ENCODE data around the gene ZNF414. TPM values are rescaled to one million over a fixed set of nuclear protein-coding genes. Genes with fewer than 3 reads are reported as not detected.

The ZNF414 gene
- total RNA-seq, 2 donors from 2014 or later: 6.5 to 10.6 TPM

DNA sequence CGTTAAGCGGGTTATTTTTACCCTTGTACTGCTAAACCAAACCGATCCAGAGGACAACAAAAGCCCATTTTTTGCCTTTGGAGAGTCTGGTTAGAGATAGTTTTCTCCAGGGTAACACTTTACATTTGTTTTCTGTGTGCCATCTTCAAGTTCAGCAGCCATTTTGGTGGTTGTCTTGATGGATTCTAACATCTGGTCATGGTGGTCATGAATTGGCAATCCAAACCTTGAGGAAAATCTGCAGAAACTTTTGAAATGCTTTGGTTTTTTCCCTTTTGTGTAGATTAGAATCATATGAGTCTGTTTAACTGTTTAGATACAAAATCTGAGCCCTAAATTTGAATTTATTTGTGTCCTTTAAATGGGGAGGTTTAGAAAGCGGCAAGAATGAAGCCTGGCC, 52.6 kb downstream of the ZNF414 start:
- Histone ChIP-seq H3K36me3 (peaks cover 32% of the 10 kb centered on the region), H3K4me1 (ENCODE audit: control insufficient read depth in 1 of 2, low read depth in 2 of 2) (peaks cover 29 to 59% of the 10 kb centered on the region in 2 donors), H3K27ac (no peak overlapping the region), H3K4me3 (no peak overlapping the region), H3K27me3 (replicated peaks; ENCODE audit: insufficient read depth) (no peaks in the 10 kb centered on the region), H3K9me3 (no peaks in the 10 kb centered on the region)
- no peak for ATAC-seq (ENCODE audit: insufficient number of reproducible peaks, low FRiP score, low read depth)
- TF ChIP-seq, protein P1, sequence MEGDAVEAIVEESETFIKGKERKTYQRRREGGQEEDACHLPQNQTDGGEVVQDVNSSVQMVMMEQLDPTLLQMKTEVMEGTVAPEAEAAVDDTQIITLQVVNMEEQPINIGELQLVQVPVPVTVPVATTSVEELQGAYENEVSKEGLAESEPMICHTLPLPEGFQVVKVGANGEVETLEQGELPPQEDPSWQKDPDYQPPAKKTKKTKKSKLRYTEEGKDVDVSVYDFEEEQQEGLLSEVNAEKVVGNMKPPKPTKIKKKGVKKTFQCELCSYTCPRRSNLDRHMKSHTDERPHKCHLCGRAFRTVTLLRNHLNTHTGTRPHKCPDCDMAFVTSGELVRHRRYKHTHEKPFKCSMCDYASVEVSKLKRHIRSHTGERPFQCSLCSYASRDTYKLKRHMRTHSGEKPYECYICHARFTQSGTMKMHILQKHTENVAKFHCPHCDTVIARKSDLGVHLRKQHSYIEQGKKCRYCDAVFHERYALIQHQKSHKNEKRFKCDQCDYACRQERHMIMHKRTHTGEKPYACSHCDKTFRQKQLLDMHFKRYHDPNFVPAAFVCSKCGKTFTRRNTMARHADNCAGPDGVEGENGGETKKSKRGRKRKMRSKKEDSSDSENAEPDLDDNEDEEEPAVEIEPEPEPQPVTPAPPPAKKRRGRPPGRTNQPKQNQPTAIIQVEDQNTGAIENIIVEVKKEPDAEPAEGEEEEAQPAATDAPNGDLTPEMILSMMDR (IDR thresholded peaks at IDR 0.05): no peak
- DNase-seq (ENCODE audit: low spot score): no peak

DNA sequence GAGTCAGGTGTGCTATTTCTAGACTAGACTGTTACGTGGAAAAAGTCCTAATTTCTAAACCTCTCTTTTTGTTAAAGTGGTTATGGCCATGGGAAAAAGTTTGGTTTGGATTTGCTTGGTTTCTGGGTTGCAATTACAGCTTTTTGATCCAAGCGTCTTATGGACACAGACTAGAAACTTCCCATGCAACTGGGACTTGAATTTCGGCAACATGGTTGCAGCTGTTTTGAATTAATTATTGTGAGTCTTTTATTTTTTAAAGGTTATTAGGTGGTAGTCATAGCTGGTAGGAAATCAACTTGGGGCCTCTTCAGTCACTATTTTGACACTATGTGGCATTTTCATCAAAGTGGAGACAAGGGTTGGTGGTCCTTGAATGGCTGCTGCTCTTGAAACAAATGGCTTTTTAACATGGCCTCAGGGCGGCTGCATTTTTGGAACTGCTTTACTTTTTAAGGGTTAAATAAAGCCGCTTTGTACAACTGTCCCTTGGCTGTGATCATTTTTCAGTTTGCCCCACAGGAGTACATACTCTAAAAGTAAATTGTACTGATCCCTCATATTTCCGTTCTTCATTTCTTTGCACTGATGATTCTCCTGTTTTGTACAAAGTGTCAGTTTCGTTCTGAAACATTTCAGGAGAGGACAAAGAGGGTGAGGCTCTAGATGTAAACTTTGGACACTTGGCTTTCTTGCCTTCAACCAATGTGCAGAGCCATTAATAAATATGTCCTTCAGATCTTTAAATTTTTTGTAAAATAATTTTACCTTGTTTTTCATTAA, 53.3 kb downstream of the ZNF414 start:
- Histone ChIP-seq H3K27ac (peak overlapping the region; percentile 60 to 63), H3K27me3 (replicated peaks; ENCODE audit: insufficient read depth) (no peaks in the 10 kb centered on the region), H3K4me1 (ENCODE audit: control insufficient read depth in 1 of 2, low read depth in 2 of 2) (peaks cover 29 to 64% of the 10 kb centered on the region in 2 donors), H3K4me3 (peak overlapping the region; percentile 29), H3K36me3 (peaks cover 31% of the 10 kb centered on the region), H3K9me3 (no peaks in the 10 kb centered on the region)
- TF ChIP-seq, protein P1 (IDR thresholded peaks at IDR 0.05): no peak
- ATAC-seq (ENCODE audit: insufficient number of reproducible peaks, low FRiP score, low read depth) (no peak), DNase-seq (ENCODE audit: low spot score) (no peak)

Other genes starting within 250 kb of the ZNF414 start
- 10 to 100 TPM; 21.7 to 58.1 TPM for gene CD320, start 205.8 kb downstream of the ZNF414 start, total RNA-seq
- gene NDUFA7, start 192.8 kb downstream of the ZNF414 start, total RNA-seq: 10 to 100 TPM in 1 of 2 donors, 1 to 10 TPM in 1; 9.2 to 22.2 TPM
- 100 to 1,000 TPM; 146 to 179 TPM for gene RPS28, start 192.7 kb downstream of the ZNF414 start, total RNA-seq
- gene KANK3, start 170.9 kb downstream of the ZNF414 start, total RNA-seq: 10 to 100 TPM; 10.0 to 13.0 TPM
- gene ANGPTL4, start 150.0 kb downstream of the ZNF414 start, total RNA-seq: 10 to 100 TPM; 29.9 to 99.1 TPM
- gene RAB11B, start 123.8 kb downstream of the ZNF414 start, total RNA-seq: 10 to 100 TPM; 53.4 to 69.3 TPM
- 100 to 1,000 TPM; 165 to 294 TPM for gene MARCHF2, start 100.9 kb downstream of the ZNF414 start, total RNA-seq
- 100 to 1,000 TPM; 117 to 155 TPM for gene HNRNPM, start 69.2 kb downstream of the ZNF414 start, total RNA-seq
- 1 to 10 TPM in 1 of 2 donors, under 1 TPM in 1; 0.28 to 1.2 TPM for gene PRAM1, start 11.5 kb downstream of the ZNF414 start, total RNA-seq
- 10 to 100 TPM; 29.6 to 33.9 TPM for gene MYO1F, start 63.3 kb upstream of the ZNF414 start, total RNA-seq
- gene ADAMTS10, start 96.5 kb upstream of the ZNF414 start, total RNA-seq: 100 to 1,000 TPM; 164 to 214 TPM
- not detected for gene NFILZ, start 116.5 kb upstream of the ZNF414 start, total RNA-seq
- gene ACTL9, start 184.6 kb upstream of the ZNF414 start, total RNA-seq: not detected
- not detected for gene OR2Z1, start 207.5 kb upstream of the ZNF414 start, total RNA-seq